ENCODE measurements around the gene TM4SF18.

The TM4SF18 gene

GRCh38 chr3:149299938-149300801 is 33.3 kb downstream of the TM4SF18 start:
- POLR2A ChIA-PET: no interaction called here
- Histone ChIP-seq H3K27ac (ENCODE audit: extremely low read depth, low read depth, low read length) (peak overlapping the region; percentile 63), H3K4me1 (ENCODE audit: control insufficient read depth, insufficient read depth, low read length) (peaks cover 7% of the 10 kb centered on the region; the same call in 1 of the 2 replicates), H3K9me3 (ENCODE audit: control insufficient read depth, insufficient read depth, low read depth, low read length) (no peaks in the 10 kb centered on the region), H3K36me3 (ENCODE audit: control insufficient read depth in 2 of 2, insufficient read depth in 1 of 2, low read length in 2 of 2) (no peaks in the 10 kb centered on the region), H3K4me3 (ENCODE audit: low read depth, low read length) (no peak overlapping the region)
- CTCF ChIA-PET: interaction anchor here (0.8 to 1.0 kb wide), 2 partner anchors 24 to 31 kb away, joined by 3 to 4 read pairs; no protein-coding TSS in a partner anchor
- TF ChIP-seq ZXDB (tag by site-specific recombination; IDR thresholded peaks at IDR 0.05): 0 out of 2 replicates have a peak, but pooled peaks have one; percentile 29
- TF ChIP-seq HOXD13 (CRISPR knock-in tag; IDR thresholded peaks at IDR 0.05; ENCODE audit: borderline replicate concordance): no peak
- no peak for TF ChIP-seq GFI1B (tag by site-specific recombination; IDR thresholded peaks at IDR 0.05)
- peak; percentile 40; the same call in 1 of the 2 replicates for TF ChIP-seq ZNF335 (tag by site-specific recombination; conservative IDR thresholded peaks at IDR 0.05)
- no peak for TF ChIP-seq ZNF426 (tag by site-specific recombination; IDR thresholded peaks at IDR 0.05)
- no peak for TF ChIP-seq ZNF214 (tag by site-specific recombination; IDR thresholded peaks at IDR 0.05; ENCODE audit: borderline replicate concordance)
- TF ChIP-seq PRDM1 (tag by site-specific recombination; IDR thresholded peaks at IDR 0.05): no peak
- TF ChIP-seq ZNF513 (tag by site-specific recombination; IDR thresholded peaks at IDR 0.05): no peak
- TF ChIP-seq ZNF274 (IDR thresholded peaks at IDR 0.05; ENCODE audit: low read length): no peak
- TF ChIP-seq ZNF274 (tag by site-specific recombination; IDR thresholded peaks at IDR 0.05; ENCODE audit: borderline replicate concordance): no peak
- TF ChIP-seq ZNF830 (tag by site-specific recombination; IDR thresholded peaks at IDR 0.05; ENCODE audit: low read depth): no peak
- no peak for TF ChIP-seq ZNF26 (tag by site-specific recombination; IDR thresholded peaks at IDR 0.05)
- no peak for TF ChIP-seq KLF17 (tag by site-specific recombination; IDR thresholded peaks at IDR 0.05)
- TF ChIP-seq ZNF704 (tag by site-specific recombination; IDR thresholded peaks at IDR 0.05): no peak
- no peak for TF ChIP-seq HOXA7 (CRISPR knock-in tag; IDR thresholded peaks at IDR 0.05; ENCODE audit: borderline replicate concordance)
- no peak for TF ChIP-seq ZNF121 (tag by site-specific recombination; IDR thresholded peaks at IDR 0.05)
- TF ChIP-seq ZNF785 (tag by site-specific recombination; IDR thresholded peaks at IDR 0.05): no peak
- TF ChIP-seq REST (tag by site-specific recombination; IDR thresholded peaks at IDR 0.05): no peak
- TF ChIP-seq ZNF664 (tag by site-specific recombination; IDR thresholded peaks at IDR 0.05): no peak
- TF ChIP-seq ZNF350 (tag by site-specific recombination; IDR thresholded peaks at IDR 0.05): no peak
- no peak for TF ChIP-seq ZNF660 (tag by site-specific recombination; IDR thresholded peaks at IDR 0.05)
- TF ChIP-seq KLF9 (tag by site-specific recombination; IDR thresholded peaks at IDR 0.05; ENCODE audit: low read depth): no peak
- no peak for TF ChIP-seq MEIS1 (CRISPR knock-in tag; IDR thresholded peaks at IDR 0.05; ENCODE audit: borderline replicate concordance)
- TF ChIP-seq CTCF (tag by site-specific recombination; IDR thresholded peaks at IDR 0.05): no peak
- TF ChIP-seq ZNF514 (tag by site-specific recombination; IDR thresholded peaks at IDR 0.05): no peak

Data from HEK293 (cell line).